Tibial artery (tissue), 4 donors: ENCODE results near the gene LRCH1.

Source experiments
- DNase-seq, 2 donors: peaks; one replicate each; pipeline ENCODE4 v3.0.0-alpha.2; 2019
- H3K27ac ChIP-seq, 2 donors: fragments of 200-600 bp; sonication (generic) in 1 of 2; 1 replicate in 1 of 2; 2 replicates in 1 of 2; pipeline ENCODE4 v1.5.1; 2018 to 2019; ENCODE audit warnings: mild to moderate bottlenecking in 1 of 2
- H3K27me3 ChIP-seq, 2 donors: fragments of 200-600 bp; sonication (generic) in 1 of 2; one replicate each; pipeline versions ENCODE4 v1.5.1 to v1.6.0; 2016 to 2019
- H3K36me3 ChIP-seq, 3 donors: fragments of 200-600 bp; sonication (generic) in 2 of 3; one replicate each; pipeline ENCODE4 v1.5.1; 2016 to 2019; ENCODE audit warnings: mild to moderate bottlenecking in 2 of 3
- H3K4me1 ChIP-seq, 4 donors: fragments of 200-600 bp; sonication (generic) in 2 of 4; 1 replicate in 3 of 4; 2 replicates in 1 of 4; pipeline ENCODE4 v1.5.1; 2016 to 2019
- H3K4me3 ChIP-seq, 2 donors: fragments of 200-600 bp; sonication (generic) in 1 of 2; 1 replicate in 1 of 2; 2 replicates in 1 of 2; pipeline ENCODE4 v1.5.1; 2018 to 2019; ENCODE audit warnings: mild to moderate bottlenecking in 2 of 2
- H3K9me3 ChIP-seq, 3 donors: fragments of 200-600 bp; sonication (generic) in 1 of 3; one replicate each; pipeline ENCODE4 v1.5.1; 2016 to 2019
- intact Hi-C: fragments of 100-400 bp; cut with DNase I; formaldehyde crosslinking; loops from one replicate; pipeline ENCODE4 v1.15.0; 2023; ENCODE audit warnings: low total_unique reads
- TF ChIP-seq, protein P1 (sequence below), 2 experiments: fragments of 200-600 bp in 1 of 2; fragments of 450-650 bp in 1 of 2; IDR thresholded peaks; one replicate each; pipeline ENCODE4 v1.5.1; 2017 to 2019; ENCODE audit warnings: antibody characterized with exemption in 2 of 2, mild to moderate bottlenecking in 1 of 2, moderate library complexity in 1 of 2

LRCH1 gene

DNA sequence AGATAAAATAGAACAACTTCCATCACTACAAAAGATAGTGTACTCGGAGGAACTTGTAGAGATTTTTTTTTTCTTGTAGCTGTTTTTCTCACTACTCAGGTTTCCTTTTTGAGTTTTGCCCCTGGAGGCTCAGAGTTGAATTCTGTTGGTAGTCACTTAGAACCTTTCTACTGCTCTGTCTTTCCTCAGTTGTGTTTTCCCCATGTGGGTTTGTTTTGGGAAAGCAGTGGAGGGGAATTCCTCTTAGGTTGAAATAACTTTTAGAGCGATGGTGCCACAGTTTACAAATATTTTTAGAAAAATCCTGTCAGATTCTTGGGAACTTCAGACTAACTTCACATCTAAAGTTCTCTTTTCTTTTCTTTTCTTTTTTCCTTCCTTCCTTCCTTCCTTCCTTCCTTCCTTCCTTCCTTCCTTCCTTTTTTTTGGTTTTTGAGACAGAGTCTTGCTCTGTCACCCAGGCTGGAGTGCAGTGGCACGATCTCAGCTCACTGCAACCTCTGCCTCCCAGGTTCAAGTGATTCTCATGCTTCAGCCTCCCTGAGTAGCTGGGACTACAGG, 65.8 kb downstream of the LRCH1 start:
- Histone ChIP-seq H3K36me3 (no peaks in the 10 kb centered on the region), H3K4me1 (peaks cover 6 to 91% (median 53%) of the 10 kb centered on the region in 4 donors), H3K9me3 (no peaks in the 10 kb centered on the region), H3K4me3 (no peak overlapping the region), H3K27ac (peak overlapping the region in 1 of 2 donors; percentile 40), H3K27me3 (no peaks in the 10 kb centered on the region)
- TF ChIP-seq, protein P1, sequence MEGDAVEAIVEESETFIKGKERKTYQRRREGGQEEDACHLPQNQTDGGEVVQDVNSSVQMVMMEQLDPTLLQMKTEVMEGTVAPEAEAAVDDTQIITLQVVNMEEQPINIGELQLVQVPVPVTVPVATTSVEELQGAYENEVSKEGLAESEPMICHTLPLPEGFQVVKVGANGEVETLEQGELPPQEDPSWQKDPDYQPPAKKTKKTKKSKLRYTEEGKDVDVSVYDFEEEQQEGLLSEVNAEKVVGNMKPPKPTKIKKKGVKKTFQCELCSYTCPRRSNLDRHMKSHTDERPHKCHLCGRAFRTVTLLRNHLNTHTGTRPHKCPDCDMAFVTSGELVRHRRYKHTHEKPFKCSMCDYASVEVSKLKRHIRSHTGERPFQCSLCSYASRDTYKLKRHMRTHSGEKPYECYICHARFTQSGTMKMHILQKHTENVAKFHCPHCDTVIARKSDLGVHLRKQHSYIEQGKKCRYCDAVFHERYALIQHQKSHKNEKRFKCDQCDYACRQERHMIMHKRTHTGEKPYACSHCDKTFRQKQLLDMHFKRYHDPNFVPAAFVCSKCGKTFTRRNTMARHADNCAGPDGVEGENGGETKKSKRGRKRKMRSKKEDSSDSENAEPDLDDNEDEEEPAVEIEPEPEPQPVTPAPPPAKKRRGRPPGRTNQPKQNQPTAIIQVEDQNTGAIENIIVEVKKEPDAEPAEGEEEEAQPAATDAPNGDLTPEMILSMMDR (IDR thresholded peaks at IDR 0.05), result no peak
- intact Hi-C loops, result no loop called here
- DNase-seq, result no peak

DNA sequence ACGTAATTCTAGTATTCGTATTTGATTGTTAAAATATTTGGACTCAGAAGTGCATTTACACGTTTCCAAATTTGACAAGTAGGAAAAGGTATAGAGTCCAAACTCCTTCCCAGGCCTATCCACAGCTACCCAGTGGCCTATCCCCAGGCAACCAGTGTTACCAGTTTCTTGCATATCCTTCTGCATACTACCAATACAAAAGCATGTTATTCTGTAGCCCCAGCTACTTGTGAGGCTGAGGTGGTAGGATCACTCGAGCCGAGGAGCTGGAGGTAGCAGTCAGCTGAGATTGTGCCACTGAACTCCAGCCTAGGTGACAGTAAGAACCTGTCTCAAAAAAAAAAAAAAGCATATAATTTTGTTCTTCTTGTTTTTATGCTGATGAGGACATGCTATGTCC, 67.1 kb downstream of the LRCH1 start:
- intact Hi-C loops, result loop anchor here (5.0 kb wide), 1 partner anchor 858 kb away; no protein-coding TSS in a partner anchor
- Histone ChIP-seq H3K4me3 (no peak overlapping the region), H3K4me1 (peaks cover 6 to 91% (median 54%) of the 10 kb centered on the region in 4 donors), H3K36me3 (no peaks in the 10 kb centered on the region), H3K27me3 (no peaks in the 10 kb centered on the region), H3K9me3 (no peaks in the 10 kb centered on the region), H3K27ac (peak overlapping the region in 1 of 2 donors; percentile 31)
- DNase-seq, result no peak
- TF ChIP-seq, protein P1 (IDR thresholded peaks at IDR 0.05), result no peak

DNA sequence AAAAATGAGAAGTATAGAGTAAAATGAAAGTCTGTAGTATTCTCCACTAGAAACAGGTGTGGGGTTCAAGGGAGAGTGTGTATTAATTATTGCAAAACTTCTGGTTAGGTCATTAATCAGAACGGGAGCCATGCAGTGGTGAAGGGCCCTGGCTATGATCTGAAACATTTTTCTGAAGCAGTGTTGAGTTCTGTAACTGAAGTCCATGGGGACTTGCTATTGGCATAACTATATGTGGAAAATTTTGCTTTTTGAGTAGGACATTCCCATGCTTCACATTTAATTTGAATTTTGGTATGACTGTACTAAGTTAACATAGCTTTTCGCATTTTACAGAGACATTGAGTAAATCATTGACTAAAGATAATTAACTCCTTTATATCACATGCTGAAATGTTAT, 67.5 kb downstream of the LRCH1 start:
- TF ChIP-seq, protein P1 (IDR thresholded peaks at IDR 0.05), result no peak
- Histone ChIP-seq H3K9me3 (no peaks in the 10 kb centered on the region), H3K27ac (peak overlapping the region in 1 of 2 donors; percentile 31), H3K27me3 (no peaks in the 10 kb centered on the region), H3K36me3 (no peaks in the 10 kb centered on the region), H3K4me3 (no peak overlapping the region), H3K4me1 (peaks cover 6 to 87% (median 53%) of the 10 kb centered on the region in 4 donors)
- intact Hi-C loops, result loop anchor here (5.0 kb wide), 1 partner anchor 858 kb away; no protein-coding TSS in a partner anchor
- DNase-seq, result no peak

DNA sequence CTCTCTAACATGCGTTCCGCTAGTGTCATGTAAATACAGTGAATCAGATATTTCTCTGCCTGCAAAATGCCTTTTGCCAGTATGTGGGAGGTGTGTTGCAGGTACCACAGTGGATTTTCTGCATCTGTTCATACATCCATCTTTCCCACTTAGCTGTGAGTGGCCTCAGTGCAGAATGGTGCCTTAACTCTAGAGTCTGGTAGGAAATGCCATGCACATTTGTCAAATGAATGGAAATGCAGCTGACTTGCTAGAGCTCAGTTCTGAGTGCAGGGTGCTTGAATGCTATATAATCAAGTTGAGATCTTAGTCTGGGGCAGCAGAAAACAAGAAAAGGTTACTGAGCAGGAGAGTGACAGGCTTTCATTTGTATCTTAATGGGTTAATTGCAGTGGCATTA, 68.2 kb downstream of the LRCH1 start:
- no peak for DNase-seq
- Histone ChIP-seq H3K4me1 (peaks cover 6 to 81% (median 53%) of the 10 kb centered on the region in 4 donors), H3K9me3 (no peaks in the 10 kb centered on the region), H3K36me3 (no peaks in the 10 kb centered on the region), H3K27ac (peak overlapping the region in 1 of 2 donors; percentile 31), H3K27me3 (no peaks in the 10 kb centered on the region), H3K4me3 (no peak overlapping the region)
- TF ChIP-seq, protein P1 (IDR thresholded peaks at IDR 0.05), result no peak
- intact Hi-C loops, result loop anchor here (5.0 kb wide), 1 partner anchor 859 kb away; no protein-coding TSS in a partner anchor

DNA sequence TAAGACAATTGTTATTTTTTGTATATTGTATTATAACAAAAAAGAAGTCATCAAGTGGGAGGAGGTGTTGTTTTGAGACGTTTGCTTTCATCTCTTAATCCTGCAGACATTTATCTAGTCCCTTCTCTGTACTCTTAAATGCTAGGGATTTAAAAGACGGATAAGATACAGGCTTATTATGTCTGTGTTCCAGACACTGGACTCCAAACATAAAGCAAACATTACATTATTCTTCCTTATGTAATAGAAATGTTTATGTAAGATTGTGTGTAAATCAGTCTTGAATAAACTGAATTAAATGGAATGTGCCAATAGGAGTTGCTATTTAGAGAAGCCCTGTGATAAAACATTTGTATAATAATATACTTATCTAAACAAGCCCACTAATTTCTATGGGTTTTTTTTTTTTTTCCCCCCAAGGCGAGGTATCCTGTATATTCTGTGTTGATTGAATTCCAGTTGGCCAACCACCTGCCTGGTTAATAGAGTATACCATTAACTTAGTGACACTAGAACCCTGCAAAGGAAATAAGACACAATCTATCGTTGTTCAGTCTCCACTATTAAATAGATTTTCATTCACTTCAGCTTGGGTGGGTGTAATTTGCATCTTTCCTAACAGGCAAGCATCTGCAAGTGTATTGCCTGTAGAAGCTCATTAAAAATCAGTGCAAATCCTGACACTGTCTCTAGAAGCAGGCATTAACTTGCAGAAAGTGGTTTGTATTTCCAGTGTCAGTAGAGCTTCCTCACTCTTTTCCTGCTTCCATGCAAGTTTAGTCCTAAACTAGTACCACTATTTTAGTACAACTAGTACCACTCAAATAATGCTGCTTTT, 69.0 kb downstream of the LRCH1 start:
- Histone ChIP-seq H3K27me3 (no peaks in the 10 kb centered on the region), H3K27ac (peak overlapping the region in 1 of 2 donors; percentile 12), H3K36me3 (no peaks in the 10 kb centered on the region), H3K9me3 (no peaks in the 10 kb centered on the region), H3K4me1 (peaks cover 6 to 75% (median 52%) of the 10 kb centered on the region in 4 donors), H3K4me3 (no peak overlapping the region)
- TF ChIP-seq, protein P1 (IDR thresholded peaks at IDR 0.05), result no peak
- intact Hi-C loops, result loop anchor here (5.0 kb wide), 1 partner anchor 860 kb away; no protein-coding TSS in a partner anchor
- DNase-seq, result no peak
